A549 (cell line): ENCODE data around the gene SLC9A9. TPM values are rescaled to one million over a fixed set of nuclear protein-coding genes. Genes with fewer than 3 reads are reported as not detected.
"Not testable (repeated sequence)": the region's sequence is repeated elsewhere in the genome, so short reads cannot be mapped to it uniquely, and the experiment has no call there.

Experiments
- ATAC-seq, 2 experiments: fragments of 200-7000 bp in 1 of 2; fragments of >200 bp in 1 of 2; cut with Nextera tagmentation in 1 of 2; cut with Tn5 transposase in 1 of 2; 3 replicates each; pipeline versions ENCODE4 v1.8.0 to v1.9.1; 2018 to 2020; ENCODE audit warnings: mild to moderate bottlenecking in 1 of 2, moderate library complexity in 1 of 2
- CTCF ChIA-PET: fragments of 300-600 bp; sonication (Branson Sonifier 250); formaldehyde crosslinking; extraction: SDS; loops from one replicate; lab custom pipeline; 2021; ENCODE audit warnings: antibody characterized with exemption, inconsistent platforms; lab: Yijun Ruan, JAX
- POLR2A ChIA-PET: fragments of 350-600 bp; formaldehyde crosslinking; extraction: SDS; loops from one replicate; lab custom pipeline; 2021; ENCODE audit warnings: antibody characterized with exemption, inconsistent platforms; lab: Yijun Ruan, JAX
- DNase-seq, 2 experiments: peaks; one replicate each; pipeline versions ENCODE4 v3.0.0 to v3.0.0-alpha.2; 2011 to 2016; ENCODE audit warnings: low read depth in 1 of 2, low spot score in 1 of 2
- FAIRE-seq: peaks from 2 replicates; lab custom pipeline; 2011; peaks lifted over from hg19 to GRCh38; lab: Jason Lieb, UNC
- H3K27ac ChIP-seq, 2 experiments: fragments of >200 bp; sonication (Bioruptor Twin); formaldehyde crosslinking; 3 replicates each; pipeline ENCODE4 v1.5.1; 2016 to 2017
- H3K4me1 ChIP-seq: fragments of >200 bp; sonication (Bioruptor Twin); formaldehyde crosslinking; 3 replicates; pipeline ENCODE4 v1.6.1; 2016
- H3K4me2 ChIP-seq: fragments of >200 bp; sonication (Bioruptor Twin); formaldehyde crosslinking; 3 replicates; pipeline ENCODE4 v1.6.1; 2016
- H3K4me3 ChIP-seq: fragments of >200 bp; sonication (Bioruptor Twin); formaldehyde crosslinking; 3 replicates; pipeline ENCODE4 v1.5.1; 2016
- H3K9me3 ChIP-seq: fragments of >200 bp; sonication (Bioruptor Twin); formaldehyde crosslinking; 3 replicates; pipeline ENCODE4 v1.6.1; 2016
- CHD2 ChIP-seq: fragments of 150-350 bp; IDR thresholded peaks from 2 replicates; pipeline ENCODE4 v1.6.1; 2014; ENCODE audit warnings: low read length; ENCODE audit not compliant: partially characterized antibody
- CTCF ChIP-seq: fragments of >200 bp; sonication (Bioruptor Twin); formaldehyde crosslinking; IDR thresholded peaks from 3 replicates; pipeline ENCODE4 v1.5.1; 2016
- EHMT2 ChIP-seq: fragments of 200-600 bp; sonication (generic); IDR thresholded peaks from 2 replicates; pipeline ENCODE4 v1.6.1; 2016; ENCODE audit warnings: antibody characterized with exemption, low read depth, mild to moderate bottlenecking, moderate library complexity
- ELK1 ChIP-seq: fragments of 150-350 bp; IDR thresholded peaks from 2 replicates; pipeline ENCODE4 v1.6.1; 2014; ENCODE audit warnings: low read depth, mild to moderate bottlenecking, low read length
- EP300 ChIP-seq, 2 experiments: fragments of >200 bp; sonication (Bioruptor Twin); formaldehyde crosslinking; IDR thresholded peaks; 2 replicates in 1 of 2; 3 replicates in 1 of 2; pipeline ENCODE4 v1.6.1; 2016 to 2017
- ESRRA ChIP-seq: fragments of 150-350 bp; IDR thresholded peaks from 2 replicates; pipeline ENCODE4 v1.6.1; 2014; ENCODE audit warnings: mild to moderate bottlenecking, low read length, borderline replicate concordance
- FOSL2 ChIP-seq, 2 experiments: fragments of 450-650 bp in 1 of 2; fragments of >200 bp in 1 of 2; sonication (Bioruptor Twin) in 1 of 2; formaldehyde crosslinking; IDR thresholded peaks; 2 replicates each; pipeline versions ENCODE4 v1.5.0 to v1.6.1; 2016 to 2020; ENCODE audit warnings: mild to moderate bottlenecking in 1 of 2, moderate library complexity in 1 of 2
- HDAC2 ChIP-seq: fragments of 200-600 bp; sonication (generic); IDR thresholded peaks from 2 replicates; pipeline ENCODE4 v1.6.1; 2016
- HEYL ChIP-seq: fragments of 250-450 bp; sonication (Bioruptor Pico); IDR thresholded peaks from 2 replicates; pipeline ENCODE4 v1.8.0; 2021; ENCODE audit warnings: mild to moderate bottlenecking, moderate library complexity
- HOXA7 ChIP-seq: fragments of 250-450 bp; sonication (Bioruptor Pico); IDR thresholded peaks from 2 replicates; pipeline ENCODE4 v1.5.0; 2020; ENCODE audit warnings: mild to moderate bottlenecking, moderate library complexity
- HOXB13 ChIP-seq: fragments of 250-450 bp; sonication (Bioruptor Pico); IDR thresholded peaks from 2 replicates; pipeline ENCODE4 v1.5.0; 2020; ENCODE audit warnings: low read depth, mild to moderate bottlenecking, moderate library complexity
- JUN ChIP-seq, 2 experiments: fragments of >200 bp; sonication (Bioruptor Twin); formaldehyde crosslinking; IDR thresholded peaks; 2 replicates in 1 of 2; 3 replicates in 1 of 2; pipeline ENCODE4 v1.6.1; 2016 to 2017
- PBX3 ChIP-seq: IDR thresholded peaks from 2 replicates; pipeline ENCODE4 v1.6.1; 2012
- POLR2AphosphoS2 ChIP-seq: conservative IDR thresholded peaks from 2 replicates; pipeline ENCODE4 v1.6.1; 2012; ENCODE audit warnings: low read length, improper control_type of control experiment, inconsistent platforms
- RARB ChIP-seq: fragments of 250-450 bp; sonication (Bioruptor Pico); IDR thresholded peaks from 2 replicates; pipeline ENCODE4 v1.8.0; 2021; ENCODE audit warnings: mild to moderate bottlenecking, moderate library complexity
- RCOR1 ChIP-seq: fragments of 150-350 bp; IDR thresholded peaks from 2 replicates; pipeline ENCODE4 v1.6.1; 2014; ENCODE audit warnings: antibody characterized with exemption, low read length, low read depth
- TFCP2L1 ChIP-seq: fragments of 250-450 bp; sonication (Bioruptor Pico); IDR thresholded peaks from 2 replicates; pipeline ENCODE4 v1.5.0; 2021; ENCODE audit warnings: mild to moderate bottlenecking
- TP53 ChIP-seq: fragments of 250-450 bp; sonication (Bioruptor Pico); IDR thresholded peaks from 2 replicates; pipeline ENCODE4 v1.5.0; 2021; ENCODE audit warnings: mild to moderate bottlenecking, moderate library complexity
- USF2 ChIP-seq: fragments of 450-650 bp; IDR thresholded peaks from 2 replicates; pipeline ENCODE4 v1.6.1; 2014; ENCODE audit warnings: antibody characterized with exemption
- WGBS: methylation state at CpG from one replicate; pipeline ENCODE4 v1.1.6; 2017; ENCODE audit errors: missing lambda C conversion rate; 5-methylcytosine and 5-hydroxymethylcytosine counted together
- polyA plus RNA-seq, 4 experiments: library from polyadenylated mRNA; depleted of rRNA in 3 of 4; stranded (reverse); fragments of >200 nt; fragmentation: RNase III in 1 of 4; extraction: RNeasy Plus Mini Kit Qiagen cat#74134 plus additional on column Dnase treatment in 1 of 4; gene quantifications; 2 replicates in 3 of 4; 3 replicates in 1 of 4; pipeline ENCODE4 v1.2.3, GENCODE V29; 2011 to 2017

Gene SLC9A9
- polyA plus RNA-seq, 2 of the 4 experiments (the other 2 are of a cell fraction) = 0.10 to 0.32 TPM

GRCh38 chr3:143697975-143698374 is 150.3 kb downstream of the SLC9A9 start:
- H3K4me2 ChIP-seq = no peak overlapping the region
- POLR2A ChIA-PET = no interaction called here
- TF ChIP-seq CTCF (no peak), EHMT2 (no peak), ELK1 (no peak), EP300 (IDR thresholded peaks at IDR 0.05) (no peak), CHD2 (no peak), FOSL2 (IDR thresholded peaks at IDR 0.05) (no peak), FOSL2 (CRISPR knock-in tag; IDR thresholded peaks at IDR 0.05) (no peak), RCOR1 (no peak), USF2 (no peak), HOXB13 (CRISPR knock-in tag) (no peak), TP53 (CRISPR knock-in tag) (no peak), RARB (CRISPR knock-in tag) (no peak), HDAC2 (no peak), JUN (IDR thresholded peaks at IDR 0.05) (no peak), PBX3 (no peak), HEYL (CRISPR knock-in tag) (no peak), ESRRA (no peak)
- H3K4me1 ChIP-seq = no peaks in the 10 kb centered on the region
- FAIRE-seq (no peak), DNase-seq (peak in 1 of 2 experiments; percentile 18), ATAC-seq (peak; percentile 54 to 56; a peak in 5 of 6 replicates)
- 18% methylated on average over 4 of the region's 4 CpGs for WGBS
- no peak overlapping the region for H3K4me3 ChIP-seq
- CTCF ChIA-PET = interaction anchor here (2.4 kb wide), 1 partner anchor 11 kb away, joined by 8 read pairs; no protein-coding TSS in a partner anchor
- no peaks in the 10 kb centered on the region for H3K9me3 ChIP-seq
- no peak overlapping the region for H3K27ac ChIP-seq

GRCh38 chr3:143695333-143695732 is 152.9 kb downstream of the SLC9A9 start:
- H3K27ac ChIP-seq, FAIRE-seq, H3K4me2 ChIP-seq, H3K4me3 ChIP-seq, ATAC-seq, CTCF ChIA-PET, H3K9me3 ChIP-seq, H3K4me1 ChIP-seq, POLR2A ChIA-PET, DNase-seq: not testable (repeated sequence)
- WGBS = 43% methylated on average over 2 of the region's 2 CpGs

- FAIRE-seq (no peak), DNase-seq (no peak), ATAC-seq (no peak)
- ChIA-PET CTCF (no interaction called here), POLR2A (no interaction called here)
- no peak for TF ChIP-seq TFCP2L1 (CRISPR knock-in tag)
- no peak for TF ChIP-seq HOXA7 (CRISPR knock-in tag)
- TF ChIP-seq RCOR1 = no peak
- TF ChIP-seq EHMT2 = no peak
- no peak for TF ChIP-seq POLR2AphosphoS2
- no peaks in the 10 kb centered on the region for H3K9me3 ChIP-seq
- no peak overlapping the region for H3K4me3 ChIP-seq
- no peak overlapping the region for H3K4me2 ChIP-seq
- no peak overlapping the region for H3K27ac ChIP-seq
- 36% methylated on average over 1 of the region's 1 CpG for WGBS
- no peaks in the 10 kb centered on the region for H3K4me1 ChIP-seq
Observed at GRCh38 chr3:143693506-143693905, 154.8 kb downstream of the SLC9A9 start.
